ENCODE results near the gene RBFOX2.

DNA sequence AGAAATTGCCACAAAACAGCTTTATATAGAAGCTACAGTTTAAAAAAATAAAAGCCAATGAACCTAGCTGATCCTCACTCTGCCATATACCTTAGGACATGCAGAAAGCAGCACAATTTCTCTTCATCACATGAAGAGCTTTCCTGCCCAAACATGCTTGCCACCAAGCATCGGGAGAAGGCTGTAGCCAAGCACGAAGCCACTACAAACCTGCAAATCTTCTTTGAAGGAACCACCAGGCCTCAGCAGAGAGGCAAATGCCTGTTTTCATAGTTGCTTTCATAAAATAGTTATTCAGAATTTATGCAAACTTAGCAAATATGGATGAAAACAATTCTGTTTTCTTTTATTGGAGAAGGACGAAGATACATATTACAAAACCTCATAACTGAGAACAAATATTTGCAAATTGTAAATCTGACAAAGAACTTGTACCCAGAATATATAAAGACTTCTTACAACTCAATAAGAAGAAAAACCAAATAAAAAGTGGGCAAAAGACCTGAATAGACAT lies 100.3 kb downstream of the RBFOX2 start:
- no peak for TF ChIP-seq CTCF (conservative IDR thresholded peaks at IDR 0.05 in 1 of 2, IDR thresholded peaks at IDR 0.05 in 1 of 2; ENCODE audit: extremely low read depth in 1 of 2, insufficient read depth in 1 of 2, low read depth in 1 of 2, low read length in 2 of 2)
- no peak for TF ChIP-seq EZH2 (IDR thresholded peaks at IDR 0.05; ENCODE audit: borderline replicate concordance, low read length)
